A549 (cell line): Measurements from ENCODE around the gene HOXB3. TPM values are rescaled to one million over a fixed set of nuclear protein-coding genes. Genes with fewer than 3 reads are reported as not detected.
A peak's percentile ranks its signal among the peaks of the same experiment; 100 is the strongest.

Experiments used
- ATAC-seq, 2 experiments: fragments of 200-7000 bp in 1 of 2; fragments of >200 bp in 1 of 2; cut with Nextera tagmentation in 1 of 2; cut with Tn5 transposase in 1 of 2; 3 replicates each; pipeline versions ENCODE4 v1.8.0 to v1.9.1; 2018 to 2020; ENCODE audit warnings: mild to moderate bottlenecking in 1 of 2, moderate library complexity in 1 of 2
- CTCF ChIA-PET: fragments of 300-600 bp; sonication (Branson Sonifier 250); formaldehyde crosslinking; extraction: SDS; loops from one replicate; lab custom pipeline; 2021; ENCODE audit warnings: antibody characterized with exemption, inconsistent platforms; lab: Yijun Ruan, JAX
- POLR2A ChIA-PET: fragments of 350-600 bp; formaldehyde crosslinking; extraction: SDS; loops from one replicate; lab custom pipeline; 2021; ENCODE audit warnings: antibody characterized with exemption, inconsistent platforms; lab: Yijun Ruan, JAX
- DNase-seq, 2 experiments: peaks; one replicate each; pipeline versions ENCODE4 v3.0.0 to v3.0.0-alpha.2; 2011 to 2016; ENCODE audit warnings: low read depth in 1 of 2, low spot score in 1 of 2
- FAIRE-seq: peaks from 2 replicates; lab custom pipeline; 2011; peaks lifted over from hg19 to GRCh38; lab: Jason Lieb, UNC
- H3K27ac ChIP-seq, 2 experiments: fragments of >200 bp; sonication (Bioruptor Twin); formaldehyde crosslinking; 3 replicates each; pipeline ENCODE4 v1.5.1; 2016 to 2017
- H3K4me1 ChIP-seq: fragments of >200 bp; sonication (Bioruptor Twin); formaldehyde crosslinking; 3 replicates; pipeline ENCODE4 v1.6.1; 2016
- H3K4me2 ChIP-seq: fragments of >200 bp; sonication (Bioruptor Twin); formaldehyde crosslinking; 3 replicates; pipeline ENCODE4 v1.6.1; 2016
- H3K4me3 ChIP-seq: fragments of >200 bp; sonication (Bioruptor Twin); formaldehyde crosslinking; 3 replicates; pipeline ENCODE4 v1.5.1; 2016
- H3K9me3 ChIP-seq: fragments of >200 bp; sonication (Bioruptor Twin); formaldehyde crosslinking; 3 replicates; pipeline ENCODE4 v1.6.1; 2016
- ATOH8 ChIP-seq: fragments of 250-450 bp; sonication (Bioruptor Pico); IDR thresholded peaks from 2 replicates; pipeline ENCODE4 v1.5.0; 2020; ENCODE audit warnings: low read depth, mild to moderate bottlenecking, moderate library complexity
- E2F6 ChIP-seq: IDR thresholded peaks from 2 replicates; pipeline ENCODE4 v1.6.1; 2012; ENCODE audit warnings: low read depth, borderline replicate concordance
- EP300 ChIP-seq, 2 experiments: fragments of >200 bp; sonication (Bioruptor Twin); formaldehyde crosslinking; IDR thresholded peaks; 2 replicates in 1 of 2; 3 replicates in 1 of 2; pipeline ENCODE4 v1.6.1; 2016 to 2017
- ESRRA ChIP-seq: fragments of 150-350 bp; IDR thresholded peaks from 2 replicates; pipeline ENCODE4 v1.6.1; 2014; ENCODE audit warnings: mild to moderate bottlenecking, low read length, borderline replicate concordance
- FOSB ChIP-seq: fragments of 250-450 bp; sonication (Bioruptor Pico); IDR thresholded peaks from 2 replicates; pipeline ENCODE4 v1.5.0; 2020; ENCODE audit warnings: mild to moderate bottlenecking, moderate library complexity
- FOSL2 ChIP-seq, 2 experiments: fragments of 450-650 bp in 1 of 2; fragments of >200 bp in 1 of 2; sonication (Bioruptor Twin) in 1 of 2; formaldehyde crosslinking; IDR thresholded peaks; 2 replicates each; pipeline versions ENCODE4 v1.5.0 to v1.6.1; 2016 to 2020; ENCODE audit warnings: mild to moderate bottlenecking in 1 of 2, moderate library complexity in 1 of 2
- MAFK ChIP-seq: fragments of 450-650 bp; IDR thresholded peaks from 2 replicates; pipeline ENCODE4 v1.6.1; 2014; ENCODE audit not compliant: partially characterized antibody
- MAX ChIP-seq: IDR thresholded peaks from 2 replicates; pipeline ENCODE4 v1.6.1; 2012
- POLR2A ChIP-seq: IDR thresholded peaks from 2 replicates; pipeline ENCODE4 v1.6.1; 2012; ENCODE audit warnings: mild to moderate bottlenecking, low read length
- RNF2 ChIP-seq: fragments of 200-600 bp; sonication (generic); IDR thresholded peaks from 2 replicates; pipeline ENCODE4 v1.6.1; 2016; ENCODE audit warnings: low read depth, mild to moderate bottlenecking, antibody characterized with exemption, moderate library complexity, borderline replicate concordance
- SMC3 ChIP-seq: fragments of >200 bp; sonication (Bioruptor Twin); formaldehyde crosslinking; IDR thresholded peaks from 3 replicates; pipeline ENCODE4 v1.6.1; 2018; ENCODE audit warnings: inconsistent platforms
- ZFP36 ChIP-seq: fragments of 450-650 bp; IDR thresholded peaks from 2 replicates; pipeline ENCODE4 v1.6.1; 2014; ENCODE audit warnings: borderline replicate concordance; ENCODE audit not compliant: partially characterized antibody
- WGBS: methylation state at CpG from one replicate; pipeline ENCODE4 v1.1.6; 2017; ENCODE audit errors: missing lambda C conversion rate; 5-methylcytosine and 5-hydroxymethylcytosine counted together
- polyA plus RNA-seq, 4 experiments: library from polyadenylated mRNA; depleted of rRNA in 3 of 4; stranded (reverse); fragments of >200 nt; fragmentation: RNase III in 1 of 4; extraction: RNeasy Plus Mini Kit Qiagen cat#74134 plus additional on column Dnase treatment in 1 of 4; gene quantifications; 2 replicates in 3 of 4; 3 replicates in 1 of 4; pipeline ENCODE4 v1.2.3, GENCODE V29; 2011 to 2017

The HOXB3 gene
- polyA plus RNA-seq, 2 of the 4 experiments (the other 2 are of a cell fraction) = 8.6 to 17.0 TPM

- H3K4me1 ChIP-seq = peaks cover 12% of the 10 kb centered on the region
- FAIRE-seq = no peak
- peak in 1 of 2 experiments; percentile 39 for DNase-seq
- no peak for ATAC-seq
- TF ChIP-seq FOSB (CRISPR knock-in tag) (no peak), FOSL2 (IDR thresholded peaks at IDR 0.05) (no peak), FOSL2 (CRISPR knock-in tag; IDR thresholded peaks at IDR 0.05) (no peak), MAFK (no peak), E2F6 (no peak), ESRRA (no peak), SMC3 (no peak), MAX (no peak)
- peak within 1 kb of the TSS; percentile 74 for H3K4me3 ChIP-seq
- CTCF ChIA-PET = interaction anchor here (0.8 to 4.8 kb wide), 21 partner anchors 8 to 597 kb away, joined by 3 to 37 read pairs (median 4); partner anchors contain the start of gene HOXB9
- peak within 1 kb of the TSS; percentile 98 for H3K4me2 ChIP-seq
- no peaks in the 10 kb centered on the region for H3K9me3 ChIP-seq
- WGBS = 66% methylated on average over 41 of the region's 41 CpGs
- POLR2A ChIA-PET = interaction anchor here (2.9 kb wide), 1 partner anchor 10 kb away, joined by 30 read pairs; the partner anchor contains the start of gene HOXB9
- H3K27ac ChIP-seq = peak within 1 kb of the TSS; percentile 93 to 99
Observed at GRCh38 chr17:48615047-48615962, 25.3 kb upstream of the HOXB3 start, which contains the start of gene HOXB8. Gene HOXB8 (minus strand): TSS chr17:48615292. CDS start chr17:48614704, 588 bp downstream.

- peak overlapping the region; percentile 93 to 99 for H3K27ac ChIP-seq
- POLR2A ChIA-PET = interaction anchor here (0.6 to 2.9 kb wide), 5 partner anchors 11 to 566 kb away, joined by 3 to 30 read pairs (median 4); partner anchors contain the start of genes HOXB9 and NFE2L1
Observed at GRCh38 chr17:48613862-48614694, 24.0 kb upstream of the HOXB3 start.

More at GRCh38 chr17:48613862-48614694, 24.0 kb upstream of the HOXB3 start:
- WGBS = 1% methylated on average over 49 of the region's 55 CpGs
- FAIRE-seq (no peak), ATAC-seq (peak; percentile 27 to 54), DNase-seq (peak; percentile 64 to 71)
- Histone ChIP-seq H3K4me3 (peak overlapping the region; percentile 74), H3K9me3 (no peaks in the 10 kb centered on the region), H3K4me2 (peak overlapping the region; percentile 98), H3K4me1 (peaks cover 20% of the 10 kb centered on the region)
- TF ChIP-seq POLR2A (peak; percentile 55), RNF2 (0 out of 2 replicates have a peak, but pooled peaks have one; percentile 56), ZFP36 (peak; percentile 21), E2F6 (peak; percentile 40; the same call in 1 of the 2 replicates), ATOH8 (no peak), MAX (peak; percentile 75; the same call in 1 of the 2 replicates), EP300 (IDR thresholded peaks at IDR 0.05) (no peak)
- CTCF ChIA-PET = interaction anchor here (0.8 to 3.0 kb wide), 22 partner anchors 9 to 596 kb away, joined by 3 to 17 read pairs (median 4); partner anchors contain the start of gene HOXB9
